Activated effector memory CD4-positive, alpha-beta T cell treated with Interleukin-2 at 50 U/mL for 16 hours (primary cell): Measurements from ENCODE around the gene FGFR3.

Experiments used
- DNase-seq: peaks from one replicate; pipeline ENCODE4 v3.0.0-alpha.2; 2020

FGFR3 gene

GRCh38 chr4:1846580-1846979 is 53.5 kb downstream of the FGFR3 start:
- no peak for DNase-seq

- no peak for DNase-seq
These were observed 57.2 kb downstream of the FGFR3 start for GRCh38 chr4:1850276-1850675.

- DNase-seq, result no peak
These were observed 58.1 kb downstream of the FGFR3 start for GRCh38 chr4:1851160-1851559.

GRCh38 chr4:1851575-1852410 is 58.7 kb downstream of the FGFR3 start:
- DNase-seq, result no peak

GRCh38 chr4:1852904-1853623 is 60.0 kb downstream of the FGFR3 start:
- no peak for DNase-seq

GRCh38 chr4:1854752-1855151 is 61.7 kb downstream of the FGFR3 start:
- DNase-seq, result no peak

- DNase-seq, result no peak
These were observed 62.4 kb downstream of the FGFR3 start for GRCh38 chr4:1855333-1856070.

- DNase-seq, result peak; percentile 88
These were observed 63.2 kb downstream of the FGFR3 start, which contains the start of gene LETM1 for GRCh38 chr4:1856071-1856942. TSS of gene LETM1 (minus strand) at chr4:1856156. CDS start at chr4:1855950, 206 bp downstream.

- no peak for DNase-seq
These were observed 64.0 kb downstream of the FGFR3 start for GRCh38 chr4:1856943-1857699.

- no peak for DNase-seq
These were observed 64.8 kb downstream of the FGFR3 start for GRCh38 chr4:1857931-1858330.
